Neural cell (in vitro differentiated cells): ENCODE data around the gene FAM9C. TPM values are rescaled to one million over a fixed set of nuclear protein-coding genes. Genes with fewer than 3 reads are reported as not detected.

Source experiments
- H2AFZ ChIP-seq: fragments of 200-600, 300-800 bp; sonication (generic), shearing (Covaris generic); 2 replicates; pipeline ENCODE4 v1.6.0; 2014; ENCODE audit warnings: low read depth, mild to moderate bottlenecking, antibody characterized with exemption, low read length, moderate library complexity
- H3F3A ChIP-seq: fragments of 200-600 bp; shearing (Covaris generic); 2 replicates; pipeline ENCODE4 v1.6.1; 2016; ENCODE audit warnings: mild to moderate bottlenecking, moderate library complexity, mixed read lengths, antibody characterized with exemption, low read length; ENCODE audit not compliant: insufficient read depth, poor library complexity, severe bottlenecking
- H3K27ac ChIP-seq: fragments of 200-600, 300-800 bp; sonication (generic), shearing (Covaris generic); 2 replicates; pipeline ENCODE4 v1.5.1; 2014; ENCODE audit warnings: mild to moderate bottlenecking, low read length, moderate library complexity
- H3K27me3 ChIP-seq: fragments of 300-800, 200-600 bp; sonication (generic), shearing (Covaris generic); 2 replicates; pipeline ENCODE4 v1.6.0; 2014; ENCODE audit warnings: mild to moderate bottlenecking, low read depth, low read length, moderate library complexity; ENCODE audit not compliant: insufficient read depth
- H3K36me3 ChIP-seq: fragments of 300-800, 200-600 bp; sonication (generic), shearing (Covaris generic); 2 replicates; pipeline ENCODE4 v1.5.1; 2014; ENCODE audit warnings: mild to moderate bottlenecking, antibody characterized with exemption, low read length, moderate library complexity; ENCODE audit not compliant: insufficient read depth
- H3K4me2 ChIP-seq: fragments of 300-800, 200-600 bp; sonication (generic), shearing (Covaris generic); 2 replicates; pipeline ENCODE4 v1.6.0; 2014; ENCODE audit warnings: mild to moderate bottlenecking, low read length
- H3K4me3 ChIP-seq: fragments of 300-800, 200-600 bp; sonication (generic), shearing (Covaris generic); 2 replicates; pipeline ENCODE4 v1.5.1; 2014; ENCODE audit warnings: mild to moderate bottlenecking, low read length, moderate library complexity
- H3K79me2 ChIP-seq: fragments of 200-600 bp; shearing (Covaris generic); replicated peaks from 2 replicates; pipeline ENCODE4 v1.6.0; 2014; ENCODE audit warnings: mild to moderate bottlenecking, low read length, moderate library complexity; ENCODE audit not compliant: insufficient read depth
- H3K9ac ChIP-seq: fragments of 300-800, 200-600 bp; sonication (generic), shearing (Covaris generic); 2 replicates; pipeline ENCODE4 v1.6.1; 2016; ENCODE audit warnings: mild to moderate bottlenecking, low read length, mixed read lengths
- H3K9me2 ChIP-seq: fragments of 200-600 bp; shearing (Covaris generic); 2 replicates; pipeline ENCODE4 v1.6.1; 2016; ENCODE audit warnings: mild to moderate bottlenecking, low read length, mixed read lengths; ENCODE audit not compliant: insufficient read depth
- H3K9me3 ChIP-seq: fragments of 200-600, 300-800 bp; sonication (generic), shearing (Covaris generic); 2 replicates; pipeline ENCODE4 v1.6.1; 2016; ENCODE audit warnings: mild to moderate bottlenecking, mixed run types, low read length, moderate library complexity, mixed read lengths
- H4K20me1 ChIP-seq: fragments of 200-600 bp; shearing (Covaris generic); 2 replicates; pipeline ENCODE4 v1.6.1; 2016; ENCODE audit warnings: mild to moderate bottlenecking, mixed run types; ENCODE audit not compliant: insufficient read depth
- CTCF ChIP-seq: fragments of 450-650 bp; IDR thresholded peaks from 2 replicates; pipeline ENCODE4 v1.5.1; 2014; ENCODE audit warnings: antibody characterized with exemption, mild to moderate bottlenecking, moderate library complexity; ENCODE audit not compliant: poor library complexity, severe bottlenecking
- EP300 ChIP-seq: fragments of 450-650 bp; conservative IDR thresholded peaks from 2 replicates; pipeline ENCODE4 v1.6.1; 2014; ENCODE audit warnings: antibody characterized with exemption, mild to moderate bottlenecking, moderate library complexity; ENCODE audit not compliant: poor library complexity, severe bottlenecking
- EZH2 ChIP-seq: fragments of 200-600, 300-800 bp; shearing (Covaris generic), sonication (generic); IDR thresholded peaks from 2 replicates; pipeline ENCODE4 v1.6.1; 2014; ENCODE audit warnings: antibody characterized with exemption, low read length, borderline replicate concordance, mild to moderate bottlenecking; ENCODE audit not compliant: insufficient read depth, poor library complexity, severe bottlenecking
- MXI1 ChIP-seq: fragments of 450-650 bp; conservative IDR thresholded peaks from 2 replicates; pipeline ENCODE4 v1.6.1; 2014; ENCODE audit warnings: antibody characterized with exemption, mild to moderate bottlenecking; ENCODE audit not compliant: poor library complexity, severe bottlenecking
- POLR2AphosphoS5 ChIP-seq: IDR thresholded peaks from 2 replicates; pipeline ENCODE4 v1.6.1; 2012
- RAD21 ChIP-seq: fragments of 450-650 bp; conservative IDR thresholded peaks from 2 replicates; pipeline ENCODE4 v1.6.1; 2014; ENCODE audit warnings: antibody characterized with exemption, mild to moderate bottlenecking, moderate library complexity
- REST ChIP-seq: IDR thresholded peaks from 2 replicates; pipeline ENCODE4 v1.6.1; 2012; ENCODE audit warnings: borderline replicate concordance
- SMC3 ChIP-seq: fragments of 450-650 bp; conservative IDR thresholded peaks from 2 replicates; pipeline ENCODE4 v1.6.1; 2014; ENCODE audit warnings: antibody characterized with exemption, mild to moderate bottlenecking, moderate library complexity; ENCODE audit not compliant: poor library complexity
- TAF1 ChIP-seq: IDR thresholded peaks from 2 replicates; pipeline ENCODE4 v1.6.1; 2012; ENCODE audit warnings: low read depth
- polyA plus RNA-seq: library from polyadenylated mRNA; depleted of rRNA; stranded (reverse); fragments of >200 nt; gene quantifications from 2 replicates; pipeline ENCODE4 v1.2.3, GENCODE V29; 2014

The FAM9C gene
- polyA plus RNA-seq, 1 donor from 2014 or later = not detected

- no peaks in the 10 kb centered on the region for H3K79me2 ChIP-seq
- no peak overlapping the region for H3K27ac ChIP-seq
- TF ChIP-seq POLR2AphosphoS5 (no peak), CTCF (no peak), RAD21 (no peak), EZH2 (no peak), TAF1 (no peak), EP300 (no peak), REST (no peak), SMC3 (no peak), MXI1 (no peak)
- no peaks in the 10 kb centered on the region for H3K27me3 ChIP-seq
- no peak overlapping the region for H3K4me3 ChIP-seq
- H4K20me1 ChIP-seq = no peaks in the 10 kb centered on the region
- no peaks in the 10 kb centered on the region for H3K9me2 ChIP-seq
- H3K4me2 ChIP-seq = no peak overlapping the region
- no peaks in the 10 kb centered on the region for H3K36me3 ChIP-seq
- H2AFZ ChIP-seq = no peak overlapping the region
- H3K9ac ChIP-seq = no peak overlapping the region
- H3F3A ChIP-seq = no peaks in the 10 kb centered on the region
- no peaks in the 10 kb centered on the region for H3K9me3 ChIP-seq
These were observed 50.1 kb downstream of the FAM9C start for GRCh38 chrX:12994321-12994720.

- H3K4me3 ChIP-seq = no peak overlapping the region
- no peaks in the 10 kb centered on the region for H3K36me3 ChIP-seq
- H3K9ac ChIP-seq = no peak overlapping the region
- H3K79me2 ChIP-seq = no peaks in the 10 kb centered on the region
- H3K4me2 ChIP-seq = no peak overlapping the region
- no peak overlapping the region for H2AFZ ChIP-seq
- TF ChIP-seq TAF1 (no peak), EZH2 (no peak), CTCF (no peak), POLR2AphosphoS5 (no peak), SMC3 (no peak), MXI1 (no peak), RAD21 (no peak), EP300 (no peak), REST (no peak)
- H3K27me3 ChIP-seq = no peaks in the 10 kb centered on the region
- no peaks in the 10 kb centered on the region for H4K20me1 ChIP-seq
- H3K27ac ChIP-seq = no peak overlapping the region
- H3F3A ChIP-seq = no peaks in the 10 kb centered on the region
- H3K9me3 ChIP-seq = no peaks in the 10 kb centered on the region
- no peaks in the 10 kb centered on the region for H3K9me2 ChIP-seq
These were observed 50.6 kb downstream of the FAM9C start for GRCh38 chrX:12993826-12994225.
